HepG2 (cell line): Measurements from ENCODE around the gene ZNF213. TPM values are rescaled to one million over a fixed set of nuclear protein-coding genes. Genes with fewer than 3 reads are reported as not detected.

Experiments
- CCDC6 ChIP-seq: sonication (generic); formaldehyde crosslinking; IDR thresholded peaks from 2 replicates; pipeline ENCODE4 v1.8.1; 2022; ENCODE audit warnings: mild to moderate bottlenecking, missing genetic modification reagents, moderate library complexity
- ESRRA ChIP-seq: sonication (generic); formaldehyde crosslinking; IDR thresholded peaks from 2 replicates; pipeline ENCODE4 v1.5.1; 2020; ENCODE audit warnings: mild to moderate bottlenecking, low read depth, missing genetic modification reagents
- KDM2A ChIP-seq: sonication (generic); formaldehyde crosslinking; IDR thresholded peaks from 2 replicates; pipeline ENCODE4 v1.4.0; 2020; ENCODE audit warnings: low read depth, missing genetic modification reagents, borderline replicate concordance
- MTA1 ChIP-seq: sonication (generic); formaldehyde crosslinking; IDR thresholded peaks from 2 replicates; pipeline ENCODE4 v1.4.0; 2020; ENCODE audit warnings: missing genetic modification reagents, mild to moderate bottlenecking, borderline replicate concordance
- NONO ChIP-seq, 2 experiments: fragments of 450-650 bp in 1 of 2; sonication (generic) in 1 of 2; formaldehyde crosslinking in 1 of 2; IDR thresholded peaks in 1 of 2; conservative IDR thresholded peaks in 1 of 2; 2 replicates each; pipeline versions ENCODE4 v1.6.1 to v1.8.0; 2017 to 2022; ENCODE audit warnings: mild to moderate bottlenecking in 1 of 2, missing genetic modification reagents in 1 of 2, moderate library complexity in 1 of 2
- RBM39 ChIP-seq: fragments of 200-400 bp; formaldehyde crosslinking; IDR thresholded peaks from one replicate; pipeline ENCODE4 v1.6.1; 2018; ENCODE audit warnings: antibody characterized with exemption, mild to moderate bottlenecking, low read depth, low read length; ENCODE audit not compliant: poor library complexity, severe bottlenecking
- ZFYVE20 ChIP-seq: sonication (generic); formaldehyde crosslinking; IDR thresholded peaks from 2 replicates; pipeline ENCODE4 v1.8.0; 2023; ENCODE audit warnings: low read depth, mild to moderate bottlenecking, moderate library complexity, missing genetic modification reagents, borderline replicate concordance
- ZKSCAN8 ChIP-seq: IDR thresholded peaks from 2 replicates; pipeline ENCODE4 v1.6.1; 2016; ENCODE audit warnings: borderline replicate concordance, missing genetic modification reagents, missing compliant biosample characterization
- ZNF124 ChIP-seq: sonication (generic); formaldehyde crosslinking; IDR thresholded peaks from 2 replicates; pipeline ENCODE4 v1.4.0; 2020; ENCODE audit warnings: missing genetic modification reagents
- ZNF260 ChIP-seq: sonication (generic); formaldehyde crosslinking; IDR thresholded peaks from 2 replicates; pipeline ENCODE4 v1.4.0; 2020; ENCODE audit warnings: missing genetic modification reagents, low read depth, mild to moderate bottlenecking, borderline replicate concordance
- ZNF326 ChIP-seq: sonication (generic); formaldehyde crosslinking; IDR thresholded peaks from 2 replicates; pipeline ENCODE4 v1.4.0; 2020; ENCODE audit warnings: missing genetic modification reagents, borderline replicate concordance
- ZNF530 ChIP-seq: sonication (generic); formaldehyde crosslinking; IDR thresholded peaks from 2 replicates; pipeline ENCODE4 v1.5.0; 2020; ENCODE audit warnings: low read depth, mild to moderate bottlenecking, missing genetic modification reagents
- ZNF546 ChIP-seq: sonication (generic); formaldehyde crosslinking; conservative IDR thresholded peaks from 2 replicates; pipeline ENCODE4 v1.8.1; 2023; ENCODE audit warnings: mild to moderate bottlenecking, missing genetic modification reagents
- polyA plus RNA-seq, 8 experiments: library from polyadenylated mRNA; depleted of rRNA in 3 of 8; stranded (reverse) in 7 of 8; unstranded in 1 of 8; fragments of >200 nt; fragmentation: Illumina TruSeq in 4 of 8; extraction: Trizol in 4 of 8; gene quantifications; 2 replicates each; pipeline versions ENCODE4 v1.2.1 to v1.2.3, GENCODE V29; 2011 to 2016; ENCODE audit warnings: low read depth in 4 of 8, missing spikeins in 1 of 8, mixed read lengths in 1 of 8; ENCODE audit not compliant: insufficient read depth in 1 of 8
- total RNA-seq, 5 experiments: library from RNA; depleted of rRNA; stranded (reverse); fragments of >200 nt; fragmentation: Illumina TruSeq; extraction: Trizol; gene quantifications; 2 replicates each; pipeline ENCODE4 v1.2.3, GENCODE V29; 2016; ENCODE audit warnings: low read depth in 1 of 5
- TF ChIP-seq, protein P1 (sequence below): IDR thresholded peaks from 2 replicates; pipeline ENCODE4 v1.6.1; 2016; ENCODE audit warnings: missing genetic modification reagents, missing compliant biosample characterization
- TF ChIP-seq, protein P2 (sequence below): sonication (generic); formaldehyde crosslinking; IDR thresholded peaks from 2 replicates; pipeline ENCODE4 v1.4.0; 2020; ENCODE audit warnings: mild to moderate bottlenecking, missing genetic modification reagents
- TF ChIP-seq, protein P3 (sequence below): IDR thresholded peaks from 2 replicates; pipeline ENCODE4 v1.6.1; 2018; ENCODE audit warnings: missing genetic modification reagents
- TF ChIP-seq, protein P4 (sequence below): sonication (generic); formaldehyde crosslinking; IDR thresholded peaks from 2 replicates; pipeline ENCODE4 v1.8.0; 2022; ENCODE audit warnings: missing genetic modification reagents, mild to moderate bottlenecking, moderate library complexity, borderline replicate concordance
- TF ChIP-seq, protein P5 (sequence below): sonication (generic); formaldehyde crosslinking; IDR thresholded peaks from 2 replicates; pipeline ENCODE4 v1.4.0; 2020; ENCODE audit warnings: missing genetic modification reagents, low read depth, mild to moderate bottlenecking, borderline replicate concordance
- TF ChIP-seq, protein P6 (sequence below): sonication (generic); formaldehyde crosslinking; IDR thresholded peaks from 2 replicates; pipeline ENCODE4 v1.4.0; 2020; ENCODE audit warnings: missing genetic modification reagents

The ZNF213 gene
- total and polyA plus RNA-seq, 2 of the 13 experiments (the other 11 are each of a cell fraction or from before 2014, with no cell fraction given), result 0.59 to 0.97 TPM

DNA sequence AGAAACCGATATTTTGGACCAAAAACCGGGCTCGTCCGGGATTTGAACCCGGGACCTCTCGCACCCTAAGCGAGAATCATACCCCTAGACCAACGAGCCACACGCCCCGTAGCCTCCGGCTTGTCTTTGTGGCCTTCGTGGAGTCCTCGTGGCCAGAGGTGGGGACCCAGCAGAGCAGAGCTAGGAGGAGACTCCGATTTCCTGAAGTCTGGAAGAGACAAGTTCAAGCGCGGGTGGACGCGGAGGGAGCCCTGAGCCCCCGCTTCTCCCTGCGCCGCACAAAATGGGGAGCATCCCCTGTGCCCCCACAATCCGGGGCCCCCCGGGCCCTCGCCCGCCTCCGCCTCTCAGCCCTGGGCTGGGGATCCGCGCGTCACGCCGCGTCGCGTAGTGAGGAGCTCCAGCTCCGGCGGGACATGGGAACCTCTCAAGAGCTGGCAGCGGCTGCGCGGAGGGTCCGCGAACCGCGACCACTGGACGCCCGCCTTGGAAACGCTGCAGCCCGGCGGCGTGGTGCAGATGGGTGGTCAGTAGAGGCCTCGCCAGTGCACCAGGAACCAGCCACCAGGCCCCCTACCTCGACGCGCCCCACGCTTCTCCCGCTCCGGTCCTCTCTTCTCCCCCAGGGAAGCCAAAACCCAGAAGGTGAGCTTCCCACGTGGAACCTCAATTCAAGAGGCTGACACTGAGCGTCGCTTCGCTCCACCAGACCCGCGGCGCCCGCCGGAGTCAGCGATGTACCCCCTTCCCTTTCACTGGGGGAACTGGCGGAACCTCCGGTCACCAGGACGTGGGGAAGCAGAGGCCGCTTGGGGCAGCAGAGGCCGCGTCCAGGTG lies 48.0 kb downstream of the ZNF213 start (continued):
- TF ChIP-seq, protein P1, sequence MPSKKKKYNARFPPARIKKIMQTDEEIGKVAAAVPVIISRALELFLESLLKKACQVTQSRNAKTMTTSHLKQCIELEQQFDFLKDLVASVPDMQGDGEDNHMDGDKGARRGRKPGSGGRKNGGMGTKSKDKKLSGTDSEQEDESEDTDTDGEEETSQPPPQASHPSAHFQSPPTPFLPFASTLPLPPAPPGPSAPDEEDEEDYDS (CRISPR knock-in tag), result peak; percentile 40; the same call in 1 of the 2 replicates
- TF ChIP-seq ZKSCAN8 (CRISPR knock-in tag), result peak; percentile 40; the same call in 1 of the 2 replicates
- no peak for TF ChIP-seq NONO (IDR thresholded peaks at IDR 0.05)
- TF ChIP-seq NONO (CRISPR knock-in tag; conservative IDR thresholded peaks at IDR 0.05), result peak; percentile 76; the same call in 1 of the 2 replicates
- TF ChIP-seq, protein P2, sequence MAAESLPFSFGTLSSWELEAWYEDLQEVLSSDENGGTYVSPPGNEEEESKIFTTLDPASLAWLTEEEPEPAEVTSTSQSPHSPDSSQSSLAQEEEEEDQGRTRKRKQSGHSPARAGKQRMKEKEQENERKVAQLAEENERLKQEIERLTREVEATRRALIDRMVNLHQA (CRISPR knock-in tag), result no peak
- TF ChIP-seq ZNF124 (CRISPR knock-in tag), result peak; percentile 37; the same call in 1 of the 2 replicates
- TF ChIP-seq, protein P3, sequence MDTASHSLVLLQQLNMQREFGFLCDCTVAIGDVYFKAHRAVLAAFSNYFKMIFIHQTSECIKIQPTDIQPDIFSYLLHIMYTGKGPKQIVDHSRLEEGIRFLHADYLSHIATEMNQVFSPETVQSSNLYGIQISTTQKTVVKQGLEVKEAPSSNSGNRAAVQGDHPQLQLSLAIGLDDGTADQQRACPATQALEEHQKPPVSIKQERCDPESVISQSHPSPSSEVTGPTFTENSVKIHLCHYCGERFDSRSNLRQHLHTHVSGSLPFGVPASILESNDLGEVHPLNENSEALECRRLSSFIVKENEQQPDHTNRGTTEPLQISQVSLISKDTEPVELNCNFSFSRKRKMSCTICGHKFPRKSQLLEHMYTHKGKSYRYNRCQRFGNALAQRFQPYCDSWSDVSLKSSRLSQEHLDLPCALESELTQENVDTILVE (CRISPR knock-in tag), result peak; percentile 67; the same call in 1 of the 2 replicates
- TF ChIP-seq MTA1 (CRISPR knock-in tag), result no peak; the same call in 1 of the 2 replicates
- TF ChIP-seq ZNF326 (CRISPR knock-in tag), result no peak
- peak; percentile 93 for TF ChIP-seq KDM2A
- no peak for TF ChIP-seq RBM39
- TF ChIP-seq, protein P4, sequence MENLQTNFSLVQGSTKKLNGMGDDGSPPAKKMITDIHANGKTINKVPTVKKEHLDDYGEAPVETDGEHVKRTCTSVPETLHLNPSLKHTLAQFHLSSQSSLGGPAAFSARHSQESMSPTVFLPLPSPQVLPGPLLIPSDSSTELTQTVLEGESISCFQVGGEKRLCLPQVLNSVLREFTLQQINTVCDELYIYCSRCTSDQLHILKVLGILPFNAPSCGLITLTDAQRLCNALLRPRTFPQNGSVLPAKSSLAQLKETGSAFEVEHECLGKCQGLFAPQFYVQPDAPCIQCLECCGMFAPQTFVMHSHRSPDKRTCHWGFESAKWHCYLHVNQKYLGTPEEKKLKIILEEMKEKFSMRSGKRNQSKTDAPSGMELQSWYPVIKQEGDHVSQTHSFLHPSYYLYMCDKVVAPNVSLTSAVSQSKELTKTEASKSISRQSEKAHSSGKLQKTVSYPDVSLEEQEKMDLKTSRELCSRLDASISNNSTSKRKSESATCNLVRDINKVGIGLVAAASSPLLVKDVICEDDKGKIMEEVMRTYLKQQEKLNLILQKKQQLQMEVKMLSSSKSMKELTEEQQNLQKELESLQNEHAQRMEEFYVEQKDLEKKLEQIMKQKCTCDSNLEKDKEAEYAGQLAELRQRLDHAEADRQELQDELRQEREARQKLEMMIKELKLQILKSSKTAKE (CRISPR knock-in tag), result peak; percentile 16; the same call in 1 of the 2 replicates
- TF ChIP-seq ZNF546 (CRISPR knock-in tag), result no peak; the same call in 1 of the 2 replicates
- peak; percentile 69; the same call in 1 of the 2 replicates for TF ChIP-seq CCDC6 (CRISPR knock-in tag)
- TF ChIP-seq ZNF260 (CRISPR knock-in tag), result no peak
- TF ChIP-seq, protein P5, sequence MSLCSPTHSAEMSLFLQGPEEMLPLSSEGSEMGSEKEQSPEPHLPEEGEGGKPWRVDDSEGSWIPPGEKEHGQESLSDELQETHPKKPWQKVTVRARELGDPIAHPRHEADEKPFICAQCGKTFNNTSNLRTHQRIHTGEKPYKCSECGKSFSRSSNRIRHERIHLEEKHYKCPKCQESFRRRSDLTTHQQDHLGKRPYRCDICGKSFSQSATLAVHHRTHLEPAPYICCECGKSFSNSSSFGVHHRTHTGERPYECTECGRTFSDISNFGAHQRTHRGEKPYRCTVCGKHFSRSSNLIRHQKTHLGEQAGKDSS (CRISPR knock-in tag), result no peak; the same call in 1 of the 2 replicates
- no peak for TF ChIP-seq ZFYVE20
- TF ChIP-seq, protein P6, sequence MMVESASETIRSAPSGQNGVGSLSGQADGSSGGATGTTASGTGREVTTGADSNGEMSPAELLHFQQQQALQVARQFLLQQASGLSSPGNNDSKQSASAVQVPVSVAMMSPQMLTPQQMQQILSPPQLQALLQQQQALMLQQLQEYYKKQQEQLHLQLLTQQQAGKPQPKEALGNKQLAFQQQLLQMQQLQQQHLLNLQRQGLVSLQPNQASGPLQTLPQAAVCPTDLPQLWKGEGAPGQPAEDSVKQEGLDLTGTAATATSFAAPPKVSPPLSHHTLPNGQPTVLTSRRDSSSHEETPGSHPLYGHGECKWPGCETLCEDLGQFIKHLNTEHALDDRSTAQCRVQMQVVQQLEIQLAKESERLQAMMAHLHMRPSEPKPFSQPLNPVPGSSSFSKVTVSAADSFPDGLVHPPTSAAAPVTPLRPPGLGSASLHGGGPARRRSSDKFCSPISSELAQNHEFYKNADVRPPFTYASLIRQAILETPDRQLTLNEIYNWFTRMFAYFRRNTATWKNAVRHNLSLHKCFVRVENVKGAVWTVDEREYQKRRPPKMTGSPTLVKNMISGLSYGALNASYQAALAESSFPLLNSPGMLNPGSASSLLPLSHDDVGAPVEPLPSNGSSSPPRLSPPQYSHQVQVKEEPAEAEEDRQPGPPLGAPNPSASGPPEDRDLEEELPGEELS (CRISPR knock-in tag), result peak; percentile 59; the same call in 1 of the 2 replicates
- TF ChIP-seq ZNF530, result no peak
- no peak for TF ChIP-seq ESRRA (CRISPR knock-in tag)
